Uterus (tissue), 2 donors: ENCODE data around the gene DCANP1.

Source experiments
- CTCF ChIP-seq, 4 experiments: fragments of 200-600 bp in 2 of 4; fragments of 450-650 bp in 2 of 4; sonication (generic) in 2 of 4; IDR thresholded peaks; one replicate each; pipeline ENCODE4 v1.5.1; 2016 to 2019; ENCODE audit warnings: antibody characterized with exemption in 4 of 4, mild to moderate bottlenecking in 2 of 4, moderate library complexity in 1 of 4
- POLR2A ChIP-seq, 2 donors: fragments of 450-650 bp; IDR thresholded peaks; one replicate each; pipeline ENCODE4 v1.6.1; 2016; ENCODE audit warnings: antibody characterized with exemption in 2 of 2, mild to moderate bottlenecking in 1 of 2, moderate library complexity in 1 of 2

- TF ChIP-seq CTCF (IDR thresholded peaks at IDR 0.05) (no peak), POLR2A (IDR thresholded peaks at IDR 0.05) (no peak)
Measured at GRCh38 chr5:135451581-135452320, 4.6 kb upstream of the DCANP1 start.
